C4-2B (cell line): ENCODE measurements around the gene CDC45.

ENCODE experiments used
- ZFX ChIP-seq: fragments of 450-650 bp; IDR thresholded peaks from 2 replicates; pipeline ENCODE4 v1.6.1; 2017
- TF ChIP-seq, protein P1 (sequence below): fragments of 450-650 bp; conservative IDR thresholded peaks from 2 replicates; pipeline ENCODE4 v1.5.1; 2017; ENCODE audit warnings: mild to moderate bottlenecking

GRCh38 chr22:19567157-19568009, 87.7 kb downstream of the CDC45 start:
- TF ChIP-seq, protein P1, sequence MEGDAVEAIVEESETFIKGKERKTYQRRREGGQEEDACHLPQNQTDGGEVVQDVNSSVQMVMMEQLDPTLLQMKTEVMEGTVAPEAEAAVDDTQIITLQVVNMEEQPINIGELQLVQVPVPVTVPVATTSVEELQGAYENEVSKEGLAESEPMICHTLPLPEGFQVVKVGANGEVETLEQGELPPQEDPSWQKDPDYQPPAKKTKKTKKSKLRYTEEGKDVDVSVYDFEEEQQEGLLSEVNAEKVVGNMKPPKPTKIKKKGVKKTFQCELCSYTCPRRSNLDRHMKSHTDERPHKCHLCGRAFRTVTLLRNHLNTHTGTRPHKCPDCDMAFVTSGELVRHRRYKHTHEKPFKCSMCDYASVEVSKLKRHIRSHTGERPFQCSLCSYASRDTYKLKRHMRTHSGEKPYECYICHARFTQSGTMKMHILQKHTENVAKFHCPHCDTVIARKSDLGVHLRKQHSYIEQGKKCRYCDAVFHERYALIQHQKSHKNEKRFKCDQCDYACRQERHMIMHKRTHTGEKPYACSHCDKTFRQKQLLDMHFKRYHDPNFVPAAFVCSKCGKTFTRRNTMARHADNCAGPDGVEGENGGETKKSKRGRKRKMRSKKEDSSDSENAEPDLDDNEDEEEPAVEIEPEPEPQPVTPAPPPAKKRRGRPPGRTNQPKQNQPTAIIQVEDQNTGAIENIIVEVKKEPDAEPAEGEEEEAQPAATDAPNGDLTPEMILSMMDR = no peak
- TF ChIP-seq ZFX = no peak
